Cardiac fibroblast (primary cell): ENCODE measurements around the gene DGKD.
A peak's percentile ranks its signal among the peaks of the same experiment; 100 is the strongest.
"Not testable (repeated sequence)": the region's sequence is repeated elsewhere in the genome, so short reads cannot be mapped to it uniquely, and the experiment has no call there.

Source experiments
- DNase-seq, 2 donors: peaks; one replicate each; pipeline versions ENCODE4 v3.0.0 to v3.0.0-alpha.2; 2010; ENCODE audit warnings: low read depth in 2 of 2
- H3K4me3 ChIP-seq, 2 donors: replicated peaks in 1 of 2; 1 replicate in 1 of 2; 2 replicates in 1 of 2; pipeline ENCODE4 v1.5.1; 2011; ENCODE audit warnings: low read depth in 2 of 2, low read length in 2 of 2, mild to moderate bottlenecking in 2 of 2, moderate library complexity in 1 of 2
- TF ChIP-seq, protein P1 (sequence below): IDR thresholded peaks from one replicate; pipeline ENCODE4 v1.5.1; 2011; ENCODE audit warnings: low read depth, mild to moderate bottlenecking, low read length, inconsistent platforms

Gene DGKD

GRCh38 chr2:233328922-233329321, 25.4 kb upstream of the DGKD start:
- no peak for DNase-seq
- TF ChIP-seq, protein P1, sequence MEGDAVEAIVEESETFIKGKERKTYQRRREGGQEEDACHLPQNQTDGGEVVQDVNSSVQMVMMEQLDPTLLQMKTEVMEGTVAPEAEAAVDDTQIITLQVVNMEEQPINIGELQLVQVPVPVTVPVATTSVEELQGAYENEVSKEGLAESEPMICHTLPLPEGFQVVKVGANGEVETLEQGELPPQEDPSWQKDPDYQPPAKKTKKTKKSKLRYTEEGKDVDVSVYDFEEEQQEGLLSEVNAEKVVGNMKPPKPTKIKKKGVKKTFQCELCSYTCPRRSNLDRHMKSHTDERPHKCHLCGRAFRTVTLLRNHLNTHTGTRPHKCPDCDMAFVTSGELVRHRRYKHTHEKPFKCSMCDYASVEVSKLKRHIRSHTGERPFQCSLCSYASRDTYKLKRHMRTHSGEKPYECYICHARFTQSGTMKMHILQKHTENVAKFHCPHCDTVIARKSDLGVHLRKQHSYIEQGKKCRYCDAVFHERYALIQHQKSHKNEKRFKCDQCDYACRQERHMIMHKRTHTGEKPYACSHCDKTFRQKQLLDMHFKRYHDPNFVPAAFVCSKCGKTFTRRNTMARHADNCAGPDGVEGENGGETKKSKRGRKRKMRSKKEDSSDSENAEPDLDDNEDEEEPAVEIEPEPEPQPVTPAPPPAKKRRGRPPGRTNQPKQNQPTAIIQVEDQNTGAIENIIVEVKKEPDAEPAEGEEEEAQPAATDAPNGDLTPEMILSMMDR: no peak
- no peak overlapping the region for H3K4me3 ChIP-seq

- DNase-seq: peak; percentile 26 to 79
- TF ChIP-seq, protein P1: no peak
- no peak overlapping the region for H3K4me3 ChIP-seq
Observed at GRCh38 chr2:233329489-233330135, 24.7 kb upstream of the DGKD start.

- DNase-seq: no peak
- TF ChIP-seq, protein P1: no peak
- H3K4me3 ChIP-seq: no peak overlapping the region
Observed at GRCh38 chr2:233331536-233331935, 22.8 kb upstream of the DGKD start.

DNA sequence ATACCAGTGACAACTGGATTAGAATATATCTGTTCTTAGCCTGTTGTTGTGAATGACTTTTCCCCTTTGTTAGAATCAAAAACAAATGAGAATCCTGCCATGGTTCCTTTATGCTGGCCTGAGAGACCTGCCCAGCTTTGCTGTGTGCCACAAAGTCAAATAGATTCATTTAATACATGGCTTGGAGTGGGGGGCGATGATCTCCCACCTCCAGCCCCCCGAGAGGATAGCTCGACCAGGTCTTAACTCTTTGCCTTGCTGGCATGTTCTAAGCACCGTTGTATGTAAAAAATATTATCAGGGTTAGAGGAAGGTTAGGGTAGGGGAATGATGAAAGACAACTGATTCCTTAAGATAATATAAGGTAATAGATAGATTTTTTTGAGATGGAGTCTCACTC, 22.2 kb upstream of the DGKD start:
- DNase-seq: no peak
- TF ChIP-seq, protein P1: no peak
- H3K4me3 ChIP-seq: no peak overlapping the region

GRCh38 chr2:233334915-233335314, 19.4 kb upstream of the DGKD start:
- no peak for DNase-seq
- no peak overlapping the region for H3K4me3 ChIP-seq
- TF ChIP-seq, protein P1: no peak

DNA sequence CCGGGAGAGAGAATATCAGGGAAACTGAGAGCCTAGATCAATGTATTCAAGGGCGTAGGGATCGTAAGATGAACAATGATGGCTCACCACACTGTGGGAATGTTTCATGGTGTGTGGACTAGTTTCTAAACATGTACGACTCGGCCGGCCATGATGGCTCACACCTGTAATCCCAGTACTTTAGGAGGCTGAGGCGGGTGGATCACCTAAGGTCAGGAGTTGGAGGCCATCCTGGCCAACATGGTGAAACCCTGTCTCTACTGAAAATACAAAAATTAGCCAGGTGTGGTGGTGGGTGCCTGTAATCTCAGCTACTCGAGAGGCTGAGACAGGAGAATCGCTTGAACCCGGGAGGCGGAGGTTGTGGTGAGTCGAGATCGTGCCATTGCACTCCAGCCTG, 18.2 kb upstream of the DGKD start:
- not testable (repeated sequence) for H3K4me3 ChIP-seq, DNase-seq

GRCh38 chr2:233336541-233336940, 17.8 kb upstream of the DGKD start:
- TF ChIP-seq, protein P1: no peak
- DNase-seq: no peak
- H3K4me3 ChIP-seq: no peak overlapping the region
